ENCODE data around the gene RAB8B. TPM values are rescaled to one million over a fixed set of nuclear protein-coding genes. Genes with fewer than 3 reads are reported as not detected.
"Not testable (repeated sequence)": the region's sequence is repeated elsewhere in the genome, so short reads cannot be mapped to it uniquely, and the experiment has no call there.

RAB8B gene
- total and polyA plus RNA-seq, 2 of the 13 experiments (the other 11 are each of a cell fraction or from before 2014, with no cell fraction given) = 6.8 to 14.2 TPM

DNA sequence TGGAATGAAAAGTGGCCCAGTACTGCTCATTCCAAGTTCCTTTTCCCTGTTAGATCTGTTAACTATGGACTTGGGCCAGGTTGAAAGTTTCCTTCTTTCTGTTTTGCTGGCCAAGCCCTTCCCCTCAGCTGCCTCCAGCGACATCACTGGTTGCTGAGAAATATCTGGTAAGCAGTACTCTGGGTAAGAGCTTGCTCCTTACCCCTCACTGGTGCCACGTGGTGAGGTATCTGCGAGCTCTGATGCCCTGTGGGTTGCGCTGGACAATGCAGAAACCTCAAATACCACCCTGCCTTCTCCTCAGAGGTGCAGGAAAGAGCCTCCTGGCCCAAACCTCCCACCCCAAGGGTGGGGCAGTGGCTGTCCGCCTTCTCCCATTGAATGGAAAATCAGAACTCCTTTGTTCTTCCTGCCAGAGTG lies 45.1 kb downstream of the RAB8B start:
- H3K9me3 ChIP-seq (ENCODE audit: low read length) = no peaks in the 10 kb centered on the region
- no peak overlapping the region for H3K4me2 ChIP-seq (ENCODE audit: low read depth, low read length)
- H3K9ac ChIP-seq (ENCODE audit: insufficient read depth, low read depth, low read length) = no peak overlapping the region
- H3K27me3 ChIP-seq (ENCODE audit: control insufficient read depth in 1 of 2, insufficient read depth in 2 of 2, low read length in 2 of 2) = no peaks in the 10 kb centered on the region
- in situ Hi-C loops (cut with HindIII; ENCODE audit: extremely low pct_ligation_motif_present, low pct_unique_long_range_greater_than_20kb) = no loop called here
- intact Hi-C loops (cut with micrococcal nuclease; ENCODE audit: unreplicated experiment) = no loop called here
- BruUV-seq (replicated peaks) = no TSS peak
- ATAC-seq (no peak), FAIRE-seq (no peak), DNase-seq (ENCODE audit: low spot score) (no peak)
- WGBS (ENCODE audit: low lambda C conversion rate) = 83% methylated on average over 5 of the region's 5 CpGs
- POLR2A ChIA-PET = interaction anchor here (0.9 kb wide), 1 partner anchor 42 kb away, joined by 6 read pairs; no protein-coding TSS in a partner anchor
- H3K27ac ChIP-seq (ENCODE audit: extremely low read length, insufficient read depth, low read length) = peak overlapping the region; percentile 51
- H3K4me1 ChIP-seq (ENCODE audit: insufficient read depth, low read length) = peaks cover 23% of the 10 kb centered on the region
- no peaks in the 10 kb centered on the region for H3K36me3 ChIP-seq (replicated peaks in 1 of 2; ENCODE audit: control insufficient read depth in 1 of 2, insufficient read depth in 2 of 2, low read length in 2 of 2)
- H3K79me2 ChIP-seq (ENCODE audit: insufficient read depth, low read length) = no peaks in the 10 kb centered on the region
- no peaks in the 10 kb centered on the region for H4K20me1 ChIP-seq (ENCODE audit: insufficient read depth, low read length)
- peak; percentile 37; the same call in 1 of the 2 replicates for TF ChIP-seq RFX5 (IDR thresholded peaks at IDR 0.05; ENCODE audit: low read depth, low read length)
- no peak for TF ChIP-seq POLR2A (IDR thresholded peaks at IDR 0.05; ENCODE audit: insufficient read depth in 1 of 2, low read depth in 2 of 2, low read length in 2 of 2)
- no peak overlapping the region for H3K4me3 ChIP-seq (replicated peaks in 1 of 3; ENCODE audit: insufficient read depth in 1 of 3, low read depth in 2 of 3, low read length in 3 of 3)
- no peak overlapping the region for H2AFZ ChIP-seq (ENCODE audit: low read length)
- CTCF ChIA-PET (ENCODE audit: low intra/inter-chr PET ratio, low total read pairs) = no interaction called here

DNA sequence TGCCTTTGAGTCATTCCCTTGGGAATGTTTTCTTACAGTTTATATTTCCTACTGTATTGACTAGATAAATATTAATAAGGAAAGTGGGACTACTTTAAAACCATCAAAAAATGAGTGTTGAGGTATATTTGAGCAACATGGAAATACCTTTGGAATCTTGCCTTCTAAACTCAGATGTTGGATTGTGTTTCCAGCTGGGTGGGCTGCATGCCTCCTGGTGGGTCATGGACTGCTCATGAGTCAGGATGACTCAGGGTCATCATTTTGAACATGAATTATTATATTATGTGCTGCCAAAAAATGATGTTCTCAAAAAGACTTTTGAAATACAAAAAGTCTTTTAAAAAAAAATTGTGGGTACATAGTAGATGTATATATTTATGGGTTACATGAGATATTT lies 46.9 kb downstream of the RAB8B start:
- CTCF ChIA-PET (ENCODE audit: low intra/inter-chr PET ratio, low total read pairs) = no interaction called here

DNA sequence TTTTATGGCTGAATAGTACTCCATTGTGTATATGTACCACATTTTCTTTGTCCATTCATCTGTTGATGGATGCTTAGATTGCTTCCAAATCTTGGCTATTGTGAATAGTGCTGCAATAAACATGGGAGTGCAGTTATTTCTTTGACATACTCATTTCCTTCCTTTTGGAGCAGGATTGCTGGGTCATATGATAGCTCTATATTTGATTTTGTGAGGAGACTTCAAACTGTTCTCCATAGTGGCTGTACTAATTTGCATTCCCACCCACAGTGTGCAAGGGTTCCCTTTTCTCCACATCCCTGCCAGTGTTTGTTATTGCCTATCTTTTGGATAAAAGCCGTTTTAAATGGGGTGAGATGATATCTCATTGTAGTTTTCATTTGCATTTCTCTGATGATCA lies 47.7 kb downstream of the RAB8B start:
- H3K79me2 ChIP-seq (ENCODE audit: insufficient read depth, low read length); ATAC-seq; H3K9ac ChIP-seq (ENCODE audit: insufficient read depth, low read depth, low read length); H3K9me3 ChIP-seq (ENCODE audit: low read length); H2AFZ ChIP-seq (ENCODE audit: low read length); FAIRE-seq; H4K20me1 ChIP-seq (ENCODE audit: insufficient read depth, low read length); H3K4me2 ChIP-seq (ENCODE audit: low read depth, low read length); CTCF ChIA-PET (ENCODE audit: low intra/inter-chr PET ratio, low total read pairs); H3K27me3 ChIP-seq (ENCODE audit: control insufficient read depth in 1 of 2, insufficient read depth in 2 of 2, low read length in 2 of 2); H3K4me3 ChIP-seq (replicated peaks in 1 of 3; ENCODE audit: insufficient read depth in 1 of 3, low read depth in 2 of 3, low read length in 3 of 3); BruUV-seq (replicated peaks); H3K36me3 ChIP-seq (replicated peaks in 1 of 2; ENCODE audit: control insufficient read depth in 1 of 2, insufficient read depth in 2 of 2, low read length in 2 of 2); POLR2A ChIA-PET; in situ Hi-C loops (cut with HindIII; ENCODE audit: extremely low pct_ligation_motif_present, low pct_unique_long_range_greater_than_20kb); H3K27ac ChIP-seq (ENCODE audit: extremely low read length, insufficient read depth, low read length); intact Hi-C loops (cut with micrococcal nuclease; ENCODE audit: unreplicated experiment); DNase-seq (ENCODE audit: low spot score): not testable (repeated sequence)
- WGBS (ENCODE audit: low lambda C conversion rate) = 65% methylated on average over 1 of the region's 1 CpG
- peaks cover 23% of the 10 kb centered on the region for H3K4me1 ChIP-seq (ENCODE audit: insufficient read depth, low read length)

More for the DNA sequence above, 46.9 kb downstream of the RAB8B start:
- POLR2A ChIA-PET = no interaction called here
- no peaks in the 10 kb centered on the region for H3K27me3 ChIP-seq (ENCODE audit: control insufficient read depth in 1 of 2, insufficient read depth in 2 of 2, low read length in 2 of 2)
- H3K36me3 ChIP-seq (replicated peaks in 1 of 2; ENCODE audit: control insufficient read depth in 1 of 2, insufficient read depth in 2 of 2, low read length in 2 of 2) = no peaks in the 10 kb centered on the region
- H3K9ac ChIP-seq (ENCODE audit: insufficient read depth, low read depth, low read length) = no peak overlapping the region
- H3K27ac ChIP-seq (ENCODE audit: extremely low read length, insufficient read depth, low read length) = no peak overlapping the region
- no peaks in the 10 kb centered on the region for H4K20me1 ChIP-seq (ENCODE audit: insufficient read depth, low read length)
- H3K4me2 ChIP-seq (ENCODE audit: low read depth, low read length) = no peak overlapping the region
- peaks cover 23% of the 10 kb centered on the region for H3K4me1 ChIP-seq (ENCODE audit: insufficient read depth, low read length)
- intact Hi-C loops (cut with micrococcal nuclease; ENCODE audit: unreplicated experiment) = no loop called here
- TF ChIP-seq NR2C2 (CRISPR knock-in tag; IDR thresholded peaks at IDR 0.05; ENCODE audit: borderline replicate concordance) (no peak), CBX5 (CRISPR knock-in tag; IDR thresholded peaks at IDR 0.05; ENCODE audit: borderline replicate concordance) (no peak), CENPT (CRISPR knock-in tag; IDR thresholded peaks at IDR 0.05; ENCODE audit: low read depth) (no peak), ZNF761 (CRISPR knock-in tag; conservative IDR thresholded peaks at IDR 0.05) (no peak), ATAD3A (CRISPR knock-in tag; IDR thresholded peaks at IDR 0.05) (no peak), ETV5 (CRISPR knock-in tag; IDR thresholded peaks at IDR 0.05; ENCODE audit: borderline replicate concordance) (no peak), TBP (CRISPR knock-in tag; IDR thresholded peaks at IDR 0.05) (no peak), NFIC (IDR thresholded peaks at IDR 0.05; ENCODE audit: low read length) (no peak)
- TF ChIP-seq, protein P1, sequence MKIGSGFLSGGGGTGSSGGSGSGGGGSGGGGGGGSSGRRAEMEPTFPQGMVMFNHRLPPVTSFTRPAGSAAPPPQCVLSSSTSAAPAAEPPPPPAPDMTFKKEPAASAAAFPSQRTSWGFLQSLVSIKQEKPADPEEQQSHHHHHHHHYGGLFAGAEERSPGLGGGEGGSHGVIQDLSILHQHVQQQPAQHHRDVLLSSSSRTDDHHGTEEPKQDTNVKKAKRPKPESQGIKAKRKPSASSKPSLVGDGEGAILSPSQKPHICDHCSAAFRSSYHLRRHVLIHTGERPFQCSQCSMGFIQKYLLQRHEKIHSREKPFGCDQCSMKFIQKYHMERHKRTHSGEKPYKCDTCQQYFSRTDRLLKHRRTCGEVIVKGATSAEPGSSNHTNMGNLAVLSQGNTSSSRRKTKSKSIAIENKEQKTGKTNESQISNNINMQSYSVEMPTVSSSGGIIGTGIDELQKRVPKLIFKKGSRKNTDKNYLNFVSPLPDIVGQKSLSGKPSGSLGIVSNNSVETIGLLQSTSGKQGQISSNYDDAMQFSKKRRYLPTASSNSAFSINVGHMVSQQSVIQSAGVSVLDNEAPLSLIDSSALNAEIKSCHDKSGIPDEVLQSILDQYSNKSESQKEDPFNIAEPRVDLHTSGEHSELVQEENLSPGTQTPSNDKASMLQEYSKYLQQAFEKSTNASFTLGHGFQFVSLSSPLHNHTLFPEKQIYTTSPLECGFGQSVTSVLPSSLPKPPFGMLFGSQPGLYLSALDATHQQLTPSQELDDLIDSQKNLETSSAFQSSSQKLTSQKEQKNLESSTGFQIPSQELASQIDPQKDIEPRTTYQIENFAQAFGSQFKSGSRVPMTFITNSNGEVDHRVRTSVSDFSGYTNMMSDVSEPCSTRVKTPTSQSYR (CRISPR knock-in tag; IDR thresholded peaks at IDR 0.05; ENCODE audit: borderline replicate concordance) = no peak
- H3K4me3 ChIP-seq (replicated peaks in 1 of 3; ENCODE audit: insufficient read depth in 1 of 3, low read depth in 2 of 3, low read length in 3 of 3) = no peak overlapping the region
- in situ Hi-C loops (cut with HindIII; ENCODE audit: extremely low pct_ligation_motif_present, low pct_unique_long_range_greater_than_20kb) = no loop called here
- H3K79me2 ChIP-seq (ENCODE audit: insufficient read depth, low read length) = no peaks in the 10 kb centered on the region
- DNase-seq (ENCODE audit: low spot score) = no peak
- no peaks in the 10 kb centered on the region for H3K9me3 ChIP-seq (ENCODE audit: low read length)
- no peak for FAIRE-seq
- BruUV-seq (replicated peaks) = no TSS peak
- no peak for ATAC-seq
- H2AFZ ChIP-seq (ENCODE audit: low read length) = no peak overlapping the region

Data from HepG2 (cell line).